COLO829 (cell line): ENCODE measurements around the gene NEU1.
"Not testable (repeated sequence)": the region's sequence is repeated elsewhere in the genome, so short reads cannot be mapped to it uniquely, and the experiment has no call there.

Experiments
- DNase-seq: peaks from one replicate; pipeline ENCODE4 v3.0.0; 2012; ENCODE audit warnings: low spot score

NEU1 gene

GRCh38 chr6:31838968-31839367 lies 23.7 kb downstream of the NEU1 start:
- DNase-seq: no peak

GRCh38 chr6:31838114-31838553 lies 24.5 kb downstream of the NEU1 start:
- not testable (repeated sequence) for DNase-seq

GRCh38 chr6:31837369-31838113 lies 25.1 kb downstream of the NEU1 start:
- no peak for DNase-seq

GRCh38 chr6:31836474-31837368 lies 25.9 kb downstream of the NEU1 start:
- DNase-seq: no peak

- DNase-seq: no peak
Observed at GRCh38 chr6:31836047-31836473, 26.6 kb downstream of the NEU1 start.

- DNase-seq: peak; percentile 87
Observed at GRCh38 chr6:31834367-31835250, 28.0 kb downstream of the NEU1 start.

- no peak for DNase-seq
Observed at GRCh38 chr6:31831350-31832215, 31.0 kb downstream of the NEU1 start.

GRCh38 chr6:31830886-31831335 lies 31.7 kb downstream of the NEU1 start:
- no peak for DNase-seq

- no peak for DNase-seq
Observed at GRCh38 chr6:31829633-31830283, 32.9 kb downstream of the NEU1 start.

- peak; percentile 100 for DNase-seq
Observed at GRCh38 chr6:31827286-31828079, 35.1 kb downstream of the NEU1 start, which contains the start of gene HSPA1B. Gene HSPA1B (plus strand): TSS chr6:31827738. CDS start chr6:31827951, 213 bp downstream.

GRCh38 chr6:31826793-31827285 lies 35.8 kb downstream of the NEU1 start:
- no peak for DNase-seq

GRCh38 chr6:31825553-31825952 lies 37.1 kb downstream of the NEU1 start:
- DNase-seq: no peak

- not testable (repeated sequence) for DNase-seq
Observed at GRCh38 chr6:31823592-31824196, 38.9 kb downstream of the NEU1 start.

- DNase-seq: no peak
Observed at GRCh38 chr6:31822036-31822821, 40.4 kb downstream of the NEU1 start.

- no peak for DNase-seq
Observed at GRCh38 chr6:31821301-31822035, 41.2 kb downstream of the NEU1 start.

GRCh38 chr6:31820399-31820798 lies 42.2 kb downstream of the NEU1 start:
- DNase-seq: not testable (repeated sequence)

- no peak for DNase-seq
Observed at GRCh38 chr6:31819871-31820299, 42.7 kb downstream of the NEU1 start.
